Skeletal muscle tissue (tissue), 4 donors: ENCODE measurements around the gene ADAM22. TPM values are rescaled to one million over a fixed set of nuclear protein-coding genes. Genes with fewer than 3 reads are reported as not detected.
"Not testable (repeated sequence)": the region's sequence is repeated elsewhere in the genome, so short reads cannot be mapped to it uniquely, and the experiment has no call there.

ENCODE experiments used
- H3K27ac ChIP-seq: one replicate; pipeline ENCODE4 v1.7.0; 2013; ENCODE audit warnings: mild to moderate bottlenecking, low read depth, low read length, inconsistent platforms
- H3K27me3 ChIP-seq, 3 donors: one replicate each; pipeline ENCODE4 v1.7.0; 2013; ENCODE audit warnings: low read length in 3 of 3; ENCODE audit not compliant: control insufficient read depth in 3 of 3, insufficient read depth in 3 of 3
- H3K36me3 ChIP-seq, 3 donors: one replicate each; pipeline ENCODE4 v1.7.0; 2013; ENCODE audit warnings: low read length in 3 of 3; ENCODE audit not compliant: control insufficient read depth in 3 of 3, insufficient read depth in 3 of 3
- H3K4me1 ChIP-seq, 3 donors: one replicate each; pipeline ENCODE4 v1.7.0; 2013; ENCODE audit warnings: low read length in 3 of 3, mild to moderate bottlenecking in 3 of 3; ENCODE audit not compliant: control insufficient read depth in 3 of 3, insufficient read depth in 3 of 3
- H3K4me3 ChIP-seq, 3 donors: one replicate each; pipeline ENCODE4 v1.7.0; 2013; ENCODE audit warnings: low read length in 3 of 3
- H3K9ac ChIP-seq, 3 donors: one replicate each; pipeline ENCODE4 v1.7.0; 2013; ENCODE audit warnings: low read length in 3 of 3, mild to moderate bottlenecking in 3 of 3, moderate library complexity in 2 of 3, low read depth in 1 of 3
- H3K9me3 ChIP-seq, 3 donors: one replicate each; pipeline ENCODE4 v1.7.0; 2013; ENCODE audit warnings: low read length in 3 of 3; ENCODE audit not compliant: control insufficient read depth in 3 of 3
- total RNA-seq: library from RNA; depleted of rRNA; stranded (reverse); fragments of >200 nt; gene quantifications from one replicate; pipeline ENCODE4 v1.2.3, GENCODE V29; 2014
- donor health status: Osteomylitis.

ADAM22 gene
- total RNA-seq = 9.9 TPM

DNA sequence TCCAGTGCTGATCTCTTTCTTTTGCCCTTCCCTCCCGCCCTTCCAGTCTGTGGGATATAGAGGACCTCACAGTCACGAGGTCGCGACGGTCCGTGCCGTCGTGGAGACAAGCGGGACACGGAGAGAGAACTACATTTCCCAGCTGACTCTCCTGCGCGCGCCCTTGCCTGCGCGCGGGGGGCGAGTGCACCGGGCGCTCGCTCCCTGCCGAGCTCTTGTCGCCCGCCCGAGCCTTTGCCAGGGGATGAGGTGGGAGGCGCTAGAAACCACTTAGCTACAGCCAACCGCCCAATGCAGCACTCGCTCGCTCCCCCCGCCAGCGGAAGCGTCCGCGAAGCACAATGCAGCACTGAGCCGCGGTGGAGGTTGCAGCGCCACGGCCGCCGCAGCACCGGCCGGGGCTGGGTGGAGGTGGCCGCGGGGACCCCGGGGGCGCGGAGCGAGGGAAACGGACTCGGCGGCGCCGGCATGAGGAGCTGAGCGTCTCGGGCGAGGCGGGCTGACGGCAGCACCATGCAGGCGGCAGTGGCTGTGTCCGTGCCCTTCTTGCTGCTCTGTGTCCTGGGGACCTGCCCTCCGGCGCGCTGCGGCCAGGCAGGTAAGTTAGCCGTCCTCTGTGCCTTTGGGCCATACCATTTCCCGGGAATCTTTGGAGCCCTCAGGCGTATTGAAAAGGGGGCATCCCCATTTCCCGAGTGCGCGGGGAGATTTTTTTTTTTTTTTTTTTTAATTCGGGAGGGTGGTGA, at the start of gene ADAM22:
Gene ADAM22, plus strand, starts transcription at position 299 of the 746 bp plus-strand sequence. Its CDS starts 215 bp downstream, at position 514.
- Histone ChIP-seq H3K9ac (peak within 1 kb of the TSS; percentile 61 to 81 (median 70)), H3K4me3 (peak within 1 kb of the TSS; percentile 83 to 90 (median 83)), H3K9me3 (no peaks in the 10 kb centered on the region), H3K36me3 (no peaks in the 10 kb centered on the region), H3K27ac (no peak within 1 kb of the TSS), H3K4me1 (peaks cover 7 to 14% (median 10%) of the 10 kb centered on the region in 3 donors), H3K27me3 (no peaks in the 10 kb centered on the region)

DNA sequence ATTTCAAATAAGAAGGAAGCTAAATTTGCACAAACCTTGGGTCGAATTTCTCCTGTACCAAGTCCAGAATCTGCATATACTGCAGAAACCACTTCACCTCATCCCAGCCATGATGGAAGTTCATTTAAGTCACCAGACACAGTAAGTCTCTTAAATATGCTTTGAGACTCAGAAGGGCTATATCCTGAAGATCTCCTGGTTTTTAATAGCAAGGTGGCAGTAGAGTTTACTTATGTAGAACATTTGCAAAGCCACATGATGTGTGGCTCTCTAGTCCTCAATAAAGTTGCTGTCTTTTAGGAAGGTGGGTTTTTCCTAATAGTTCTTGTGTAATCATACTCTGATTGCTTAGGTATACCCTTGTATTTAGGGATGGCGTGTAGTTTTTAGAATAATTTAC, 49.0 kb upstream of the ADAM22 start:
- Histone ChIP-seq H3K4me3 (no peak overlapping the region), H3K36me3 (peaks cover 0 to 3% (median 3%) of the 10 kb centered on the region in 3 donors), H3K9ac (no peak overlapping the region)

GRCh38 chr7:87886875-87887274, 47.2 kb upstream of the ADAM22 start:
- H3K9me3 ChIP-seq = no peaks in the 10 kb centered on the region
- no peaks in the 10 kb centered on the region for H3K27me3 ChIP-seq
- H3K9ac ChIP-seq = no peak overlapping the region
- H3K27ac ChIP-seq = no peak overlapping the region
- peaks cover 0 to 3% (median 3%) of the 10 kb centered on the region in 3 donors for H3K36me3 ChIP-seq
- H3K4me1 ChIP-seq = no peaks in the 10 kb centered on the region
- no peak overlapping the region for H3K4me3 ChIP-seq

More for the DNA sequence above, 49.0 kb upstream of the ADAM22 start:
- Histone ChIP-seq H3K4me1 (no peaks in the 10 kb centered on the region), H3K9me3 (no peaks in the 10 kb centered on the region), H3K27ac (no peak overlapping the region), H3K27me3 (no peaks in the 10 kb centered on the region)

GRCh38 chr7:87895363-87895762, 38.7 kb upstream of the ADAM22 start:
- no peaks in the 10 kb centered on the region for H3K9me3 ChIP-seq
- H3K27ac ChIP-seq = no peak overlapping the region
- no peaks in the 10 kb centered on the region for H3K27me3 ChIP-seq
- H3K9ac ChIP-seq = no peak overlapping the region
- no peak overlapping the region for H3K4me3 ChIP-seq
- peaks cover 0 to 6% (median 0%) of the 10 kb centered on the region in 3 donors for H3K36me3 ChIP-seq
- no peaks in the 10 kb centered on the region for H3K4me1 ChIP-seq

DNA sequence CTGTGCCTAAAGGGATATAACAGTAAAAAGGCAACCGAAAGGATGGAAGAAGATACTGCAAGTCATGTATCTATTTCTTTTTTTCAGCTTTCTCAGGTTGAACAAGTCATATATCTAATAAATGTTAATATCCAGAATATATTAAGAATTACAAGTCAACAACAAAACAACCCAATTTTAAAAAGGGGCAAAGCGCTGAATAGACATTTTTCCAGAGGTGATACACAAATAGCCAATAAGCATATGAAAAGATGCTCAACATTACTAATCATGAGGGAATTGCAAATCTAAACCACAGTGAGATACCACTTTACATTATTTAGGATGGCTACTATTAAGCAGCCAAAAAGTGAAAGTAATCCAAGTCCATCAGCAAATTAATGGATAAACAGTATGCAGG, 34.8 kb upstream of the ADAM22 start:
- peaks cover 0 to 8% (median 6%) of the 10 kb centered on the region in 3 donors for H3K36me3 ChIP-seq
- H3K4me3 ChIP-seq = no peak overlapping the region
- no peaks in the 10 kb centered on the region for H3K4me1 ChIP-seq

GRCh38 chr7:87907136-87907906, 26.7 kb upstream of the ADAM22 start:
- not testable (repeated sequence) for H3K36me3 ChIP-seq, H3K4me3 ChIP-seq, H3K4me1 ChIP-seq, H3K27ac ChIP-seq, H3K9me3 ChIP-seq, H3K9ac ChIP-seq, H3K27me3 ChIP-seq

More for the DNA sequence above, 34.8 kb upstream of the ADAM22 start:
- H3K27me3 ChIP-seq = no peaks in the 10 kb centered on the region
- no peak overlapping the region for H3K27ac ChIP-seq
- H3K9me3 ChIP-seq = no peaks in the 10 kb centered on the region
- no peak overlapping the region for H3K9ac ChIP-seq

DNA sequence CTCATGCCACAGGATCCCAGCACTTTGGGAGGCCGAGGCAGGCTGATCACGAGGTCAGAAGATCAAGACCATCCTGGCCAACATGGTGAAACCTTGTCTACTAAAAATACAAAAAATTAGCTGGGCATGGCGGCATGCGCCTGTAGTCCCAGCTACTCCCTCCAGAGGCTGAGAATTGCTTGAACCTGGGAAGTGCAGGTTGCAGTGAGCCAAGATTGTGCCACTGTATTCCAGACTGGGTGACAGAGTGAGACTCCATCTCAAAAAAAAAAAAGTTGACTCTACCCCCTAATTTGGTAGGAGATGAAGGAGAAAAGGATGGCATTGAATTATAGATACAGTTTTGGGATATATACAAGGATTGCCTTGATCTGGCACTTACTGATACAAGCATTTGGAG, 25.2 kb upstream of the ADAM22 start:
- H3K27me3 ChIP-seq, H3K9me3 ChIP-seq, H3K4me1 ChIP-seq, H3K36me3 ChIP-seq, H3K9ac ChIP-seq, H3K27ac ChIP-seq, H3K4me3 ChIP-seq: not testable (repeated sequence)

GRCh38 chr7:87912121-87912520, 21.9 kb upstream of the ADAM22 start:
- no peaks in the 10 kb centered on the region for H3K4me1 ChIP-seq
- H3K27me3 ChIP-seq = no peaks in the 10 kb centered on the region
- H3K4me3 ChIP-seq = no peak overlapping the region
- no peaks in the 10 kb centered on the region for H3K9me3 ChIP-seq
- no peak overlapping the region for H3K9ac ChIP-seq
- peaks cover 0 to 4% (median 0%) of the 10 kb centered on the region in 3 donors for H3K36me3 ChIP-seq
- H3K27ac ChIP-seq = no peak overlapping the region

DNA sequence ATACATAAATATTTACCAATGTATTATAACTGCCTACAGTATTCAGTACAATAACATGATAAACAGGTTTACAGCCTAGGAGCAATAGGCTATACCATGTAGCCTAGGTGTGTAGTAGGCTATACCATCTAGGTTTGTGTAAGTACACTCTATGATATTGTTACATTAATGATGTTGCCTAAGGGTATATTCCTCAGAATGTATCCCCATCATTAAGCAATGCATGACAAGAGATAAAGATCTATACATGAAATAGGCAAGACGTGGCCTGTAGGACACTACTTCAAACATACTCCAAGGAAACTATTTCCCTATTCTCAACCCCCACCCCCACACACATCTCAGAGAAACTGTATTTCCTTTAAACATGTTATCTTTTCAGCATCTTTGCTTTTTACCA, 15.3 kb upstream of the ADAM22 start:
- H3K27me3 ChIP-seq = no peaks in the 10 kb centered on the region
- no peak overlapping the region for H3K9ac ChIP-seq
- H3K27ac ChIP-seq = no peak overlapping the region
- H3K4me3 ChIP-seq = no peak overlapping the region
- H3K4me1 ChIP-seq = no peaks in the 10 kb centered on the region
- no peaks in the 10 kb centered on the region for H3K36me3 ChIP-seq
- no peaks in the 10 kb centered on the region for H3K9me3 ChIP-seq

DNA sequence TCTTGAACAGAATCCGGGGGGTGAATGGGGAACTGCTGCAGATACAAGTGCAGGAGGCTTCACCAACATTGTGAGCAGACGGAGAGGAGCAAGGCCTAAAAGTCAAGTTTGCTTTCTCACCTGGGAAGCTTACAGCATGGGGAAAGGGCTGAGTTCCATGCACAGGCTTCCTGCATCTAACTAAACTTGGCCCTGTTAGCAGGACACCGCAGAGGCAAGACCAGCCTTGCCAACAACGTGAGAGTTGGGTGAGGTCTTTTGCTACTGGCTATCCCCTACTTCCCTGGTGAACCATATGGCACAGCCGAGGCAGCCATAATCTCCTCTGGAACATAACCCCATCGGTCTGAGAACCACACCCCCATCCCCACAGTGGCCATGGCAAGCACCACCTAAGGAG, 14.2 kb upstream of the ADAM22 start:
- H3K27ac ChIP-seq = no peak overlapping the region
- no peak overlapping the region for H3K4me3 ChIP-seq
- H3K27me3 ChIP-seq = no peaks in the 10 kb centered on the region

More for the DNA sequence above, 14.2 kb upstream of the ADAM22 start:
- no peaks in the 10 kb centered on the region for H3K4me1 ChIP-seq
- H3K9me3 ChIP-seq = no peaks in the 10 kb centered on the region
- no peak overlapping the region for H3K9ac ChIP-seq
- no peaks in the 10 kb centered on the region for H3K36me3 ChIP-seq
